Measurements from ENCODE around the gene FIGNL2.
"Not testable (repeated sequence)": the region's sequence is repeated elsewhere in the genome, so short reads cannot be mapped to it uniquely, and the experiment has no call there.

The FIGNL2 gene, protein sequence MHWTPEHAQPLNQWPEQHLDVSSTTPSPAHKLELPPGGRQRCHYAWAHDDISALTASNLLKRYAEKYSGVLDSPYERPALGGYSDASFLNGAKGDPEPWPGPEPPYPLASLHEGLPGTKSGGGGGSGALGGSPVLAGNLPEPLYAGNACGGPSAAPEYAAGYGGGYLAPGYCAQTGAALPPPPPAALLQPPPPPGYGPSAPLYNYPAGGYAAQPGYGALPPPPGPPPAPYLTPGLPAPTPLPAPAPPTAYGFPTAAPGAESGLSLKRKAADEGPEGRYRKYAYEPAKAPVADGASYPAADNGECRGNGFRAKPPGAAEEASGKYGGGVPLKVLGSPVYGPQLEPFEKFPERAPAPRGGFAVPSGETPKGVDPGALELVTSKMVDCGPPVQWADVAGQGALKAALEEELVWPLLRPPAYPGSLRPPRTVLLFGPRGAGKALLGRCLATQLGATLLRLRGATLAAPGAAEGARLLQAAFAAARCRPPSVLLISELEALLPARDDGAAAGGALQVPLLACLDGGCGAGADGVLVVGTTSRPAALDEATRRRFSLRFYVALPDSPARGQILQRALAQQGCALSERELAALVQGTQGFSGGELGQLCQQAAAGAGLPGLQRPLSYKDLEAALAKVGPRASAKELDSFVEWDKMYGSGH

DNA sequence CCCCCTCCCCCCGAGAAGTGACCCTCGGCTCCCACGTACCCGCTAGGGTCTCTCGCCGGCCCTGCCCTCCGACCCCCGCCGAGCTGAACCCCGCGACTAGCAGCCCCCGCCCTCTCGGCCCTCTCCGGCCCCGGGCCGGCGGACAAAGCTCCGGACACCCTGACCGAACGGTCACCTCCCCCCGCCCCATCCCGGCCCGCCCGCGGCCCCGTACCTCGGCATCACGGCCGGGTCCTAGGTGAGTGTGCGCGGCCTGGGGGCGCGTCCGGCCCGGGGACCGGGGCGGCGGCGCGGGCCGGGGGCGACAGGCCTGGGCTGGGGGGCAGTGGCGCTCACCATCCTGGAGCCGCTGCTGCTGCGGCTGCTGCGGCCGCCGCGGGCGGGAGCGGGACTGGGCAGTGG is at the start of gene FIGNL2:
TSS of gene FIGNL2 (minus strand) at position 393 of the 402 bp plus-strand sequence. CDS start 26,305 bp downstream, outside the sequence.
- no peak for DNase-seq (ENCODE audit: low spot score)

DNA sequence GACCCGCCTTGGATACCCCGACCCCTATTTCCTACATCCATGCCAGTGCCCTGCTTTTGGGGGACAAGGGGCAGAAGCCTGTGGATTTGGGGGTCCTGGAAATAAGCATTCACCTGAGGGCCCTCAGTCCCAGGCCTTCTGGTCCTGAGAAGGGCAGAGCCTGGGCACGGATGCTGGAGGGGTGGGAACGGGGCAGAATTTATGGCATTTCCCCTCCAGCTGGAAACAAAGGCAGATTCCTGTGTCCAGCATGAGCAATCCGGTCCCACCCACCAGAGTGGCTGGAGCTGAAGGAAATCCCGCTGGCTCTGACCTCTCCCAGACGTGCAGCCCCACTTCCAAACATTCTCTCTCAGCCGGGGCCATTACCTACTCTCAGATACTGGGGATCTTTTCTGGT is 48.7 kb upstream of the FIGNL2 start:
- no peak for DNase-seq (ENCODE audit: low spot score)

DNA sequence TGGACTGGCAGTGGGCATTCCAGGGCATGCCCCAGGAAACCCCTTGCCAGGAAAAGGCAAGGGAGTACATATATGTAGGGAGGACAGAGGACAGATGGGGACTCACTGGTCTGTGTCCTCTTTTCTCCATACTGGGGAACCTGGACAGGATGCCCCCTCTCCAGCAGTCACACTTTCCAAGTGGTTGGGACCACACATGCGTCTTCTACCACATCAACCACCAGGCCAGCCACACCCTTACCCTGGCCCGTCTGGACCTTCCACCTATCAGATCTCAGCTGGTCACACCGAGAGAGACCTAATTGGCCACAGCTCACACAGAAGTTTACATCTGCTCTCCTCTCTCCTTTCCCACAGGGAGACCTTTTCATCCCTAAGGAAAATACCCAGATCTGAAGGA is 47.7 kb upstream of the FIGNL2 start:
- no peak for DNase-seq (ENCODE audit: low spot score)

DNA sequence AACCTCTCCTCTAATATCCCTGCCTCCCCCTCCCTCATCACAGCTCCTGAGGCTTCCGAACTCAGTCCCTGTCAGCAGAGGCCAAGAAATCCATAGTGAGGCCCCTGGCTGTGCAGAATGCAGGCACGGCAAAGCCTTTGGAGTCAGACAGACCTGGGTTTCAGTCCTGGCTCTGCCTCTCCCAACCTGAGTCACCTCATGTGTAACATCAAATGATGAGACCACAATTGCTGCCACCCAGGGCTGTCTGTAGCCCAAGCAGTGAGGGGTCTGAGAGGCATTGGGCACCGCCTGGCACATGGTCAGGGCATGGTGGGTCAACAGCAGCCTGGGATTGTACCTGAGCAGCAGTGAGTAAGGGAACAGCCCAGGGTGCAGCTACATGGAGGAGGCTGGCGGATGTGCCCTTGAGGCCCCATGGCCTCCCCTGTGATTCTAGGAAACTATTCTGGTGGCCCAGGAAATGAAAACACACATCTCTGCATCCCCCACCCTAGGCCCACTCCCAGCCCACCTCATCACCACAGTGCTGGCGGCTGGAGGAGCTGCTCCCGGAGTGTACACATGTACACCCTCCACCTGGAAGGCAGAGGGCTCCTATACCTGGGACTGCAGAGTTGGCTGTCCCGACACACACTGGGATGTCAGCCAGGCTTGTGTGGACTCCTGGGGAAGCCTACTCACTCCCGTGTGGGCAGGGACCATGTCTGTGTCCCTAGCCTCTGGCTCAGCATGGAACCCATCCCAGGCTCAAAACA is 47.0 kb upstream of the FIGNL2 start:
- no peak for DNase-seq (ENCODE audit: low spot score)

DNA sequence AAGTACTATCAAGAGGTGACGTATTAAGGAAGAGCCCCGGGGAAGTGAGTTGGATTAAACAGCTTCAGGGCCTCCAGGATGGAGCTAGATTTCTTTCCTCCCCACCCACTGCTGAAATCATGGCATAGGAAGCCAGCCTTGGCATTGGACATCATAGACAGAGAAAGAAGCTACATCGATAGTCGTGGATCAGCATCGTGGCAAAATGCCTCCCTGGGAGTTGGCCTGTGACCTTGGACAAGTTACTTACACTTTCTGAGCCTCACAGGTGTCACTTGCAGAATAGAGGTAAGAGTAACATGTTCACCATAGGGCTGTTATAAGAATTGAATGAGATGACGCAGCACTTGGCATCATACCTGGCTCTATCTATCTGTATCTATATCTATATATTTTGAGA is 45.3 kb upstream of the FIGNL2 start:
- DNase-seq (ENCODE audit: low spot score), result no peak

DNA sequence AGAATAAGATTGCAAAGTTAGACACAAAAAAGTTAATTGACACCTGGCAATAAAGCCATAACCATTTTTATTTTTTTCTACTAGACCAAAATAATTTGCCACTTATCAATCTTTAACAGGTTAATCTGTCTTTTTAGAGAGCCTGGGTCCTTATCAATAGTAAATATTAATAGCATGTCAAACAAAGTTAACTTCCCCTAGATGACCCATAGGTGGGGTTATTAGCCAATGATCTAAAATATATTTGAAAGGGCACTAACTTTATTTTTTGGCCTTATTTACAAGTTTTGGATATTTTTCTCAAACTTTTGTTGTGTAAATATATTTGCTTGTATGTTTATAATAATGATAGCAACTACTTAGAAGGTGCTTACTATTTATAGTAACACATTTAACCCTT is 43.3 kb upstream of the FIGNL2 start:
- no peak for DNase-seq (ENCODE audit: low spot score)

DNA sequence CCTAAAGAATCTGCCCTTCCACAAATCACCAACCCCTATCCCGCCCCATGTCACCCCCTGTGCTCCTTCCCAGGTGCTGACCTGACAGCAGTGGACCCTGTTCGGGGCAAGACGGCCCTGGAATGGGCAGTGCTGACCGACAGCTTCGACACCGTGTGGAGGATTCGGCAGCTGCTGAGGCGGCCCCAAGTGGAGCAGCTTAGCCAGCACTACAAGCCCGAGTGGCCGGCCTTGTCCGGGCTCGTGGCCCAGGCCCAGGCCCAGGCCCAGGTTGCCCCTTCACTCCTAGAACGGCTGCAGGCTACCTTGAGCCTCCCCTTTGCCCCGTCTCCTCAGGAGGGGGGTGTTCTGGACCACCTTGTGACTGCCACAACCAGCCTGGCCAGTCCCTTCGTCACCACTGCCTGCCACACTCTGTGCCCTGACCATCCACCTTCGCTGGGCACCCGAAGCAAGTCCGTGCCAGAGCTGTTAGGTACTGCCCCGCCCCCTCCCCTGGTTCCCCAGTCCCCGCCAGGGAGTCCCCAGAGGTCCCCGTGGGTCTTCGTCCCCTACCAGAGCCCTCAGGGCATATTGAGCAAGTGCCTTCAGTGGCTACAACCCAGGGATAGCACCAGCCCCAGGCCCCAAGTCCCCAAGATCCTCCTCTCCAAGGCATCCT is 42.1 kb upstream of the FIGNL2 start:
- no peak for DNase-seq (ENCODE audit: low spot score)

DNA sequence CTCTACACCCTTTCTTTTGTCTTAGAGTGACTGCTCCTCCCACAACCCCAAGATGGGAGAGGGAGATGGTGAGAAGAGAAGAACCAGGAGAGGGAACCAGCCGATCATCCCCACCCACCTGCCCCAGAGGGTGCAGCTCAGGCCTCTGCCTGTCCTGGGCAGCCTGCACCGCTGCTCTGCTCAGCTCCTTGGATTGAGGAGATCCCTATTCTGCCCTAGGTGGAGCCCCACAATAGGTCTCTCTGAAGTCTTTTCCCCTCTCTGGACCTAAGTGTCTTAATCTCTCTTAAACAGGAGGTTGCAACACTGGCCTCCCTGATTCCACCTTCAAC is 41.6 kb upstream of the FIGNL2 start:
- no peak for DNase-seq (ENCODE audit: low spot score)

DNA sequence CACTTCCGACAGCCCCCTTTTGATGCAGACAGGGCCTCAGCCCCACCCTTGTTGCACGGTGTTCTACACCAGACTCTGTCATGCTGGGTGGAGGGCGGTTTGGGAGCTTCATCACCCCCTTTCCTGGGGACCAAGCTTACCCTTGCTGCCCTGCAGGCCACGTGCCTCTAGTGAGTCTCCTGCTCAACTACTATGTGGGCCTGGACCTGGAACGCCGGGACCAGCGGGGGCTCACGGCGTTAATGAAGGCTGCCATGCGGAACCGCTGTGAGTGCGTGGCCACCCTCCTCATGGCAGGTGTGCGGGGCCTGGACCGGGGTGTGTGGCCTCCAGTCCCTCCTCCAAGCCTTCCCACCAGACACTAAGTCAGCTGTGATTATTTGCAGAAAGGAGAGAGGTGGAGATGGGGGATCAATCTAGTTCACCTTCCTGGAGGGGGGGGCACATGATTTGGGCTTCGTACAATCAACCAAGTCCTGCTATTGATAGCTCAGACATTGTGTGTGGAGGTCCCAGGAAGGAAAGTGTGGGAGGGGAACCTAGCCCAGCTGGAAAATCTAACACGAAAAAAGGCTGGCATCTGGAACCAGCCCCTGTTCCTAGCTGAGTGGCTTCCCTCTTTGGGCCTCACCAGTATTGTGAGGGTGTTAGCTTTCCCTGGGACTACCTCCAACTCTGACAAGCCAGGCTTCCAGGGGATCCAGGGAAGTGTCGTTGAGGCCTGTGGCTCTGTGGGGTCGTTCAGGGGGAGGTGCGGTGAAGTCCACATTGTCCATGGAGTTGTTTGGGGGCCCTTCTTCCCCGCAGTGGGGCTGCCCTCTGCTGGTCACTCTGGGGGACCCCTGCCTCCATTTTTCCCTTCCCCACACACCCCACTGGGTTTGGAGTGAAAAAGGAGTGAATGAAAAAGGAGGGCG is 41.0 kb upstream of the FIGNL2 start:
- DNase-seq (ENCODE audit: low spot score), result no peak

DNA sequence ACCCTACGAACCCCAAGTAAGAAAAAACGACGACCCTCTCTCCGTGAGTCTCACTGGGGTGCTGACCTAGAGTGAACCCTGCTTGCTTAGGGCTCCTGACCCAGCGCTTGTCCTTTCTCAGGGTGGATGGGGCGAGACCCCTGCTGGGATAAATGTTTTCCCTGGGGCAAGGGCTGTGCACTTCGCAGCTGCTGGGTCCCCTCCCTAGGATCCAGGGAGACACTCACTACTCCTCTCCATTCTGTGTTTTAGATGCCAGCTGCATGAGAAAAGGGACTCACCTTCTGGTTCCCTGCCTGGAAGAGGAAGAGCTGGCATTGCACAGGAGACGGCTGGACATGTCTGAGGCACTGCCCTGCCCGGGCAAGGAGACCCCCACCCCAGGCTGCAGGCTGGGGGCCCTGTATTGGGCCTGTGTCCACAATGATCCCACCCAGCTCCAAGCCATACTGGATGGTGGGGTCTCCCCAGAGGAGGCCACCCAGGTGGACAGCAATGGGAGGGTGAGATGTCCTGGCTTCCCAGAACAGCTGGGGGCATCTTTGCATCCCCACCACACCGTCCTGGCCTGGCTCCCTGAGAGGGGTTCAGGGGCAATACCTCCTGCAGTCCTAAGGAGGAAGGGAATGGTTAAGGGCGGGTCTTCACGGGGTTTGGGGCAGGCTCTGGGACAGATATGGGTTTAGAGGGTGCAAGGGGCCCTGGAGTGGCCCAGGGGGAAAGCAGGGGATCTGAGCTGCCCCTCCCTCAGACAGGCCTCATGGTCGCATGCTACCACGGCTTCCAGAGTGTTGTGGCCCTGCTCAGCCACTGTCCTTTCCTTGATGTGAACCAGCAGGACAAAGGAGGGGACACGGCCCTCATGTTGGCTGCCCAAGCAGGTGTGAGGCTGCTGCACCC is 40.0 kb upstream of the FIGNL2 start:
- DNase-seq (ENCODE audit: low spot score), result no peak

DNA sequence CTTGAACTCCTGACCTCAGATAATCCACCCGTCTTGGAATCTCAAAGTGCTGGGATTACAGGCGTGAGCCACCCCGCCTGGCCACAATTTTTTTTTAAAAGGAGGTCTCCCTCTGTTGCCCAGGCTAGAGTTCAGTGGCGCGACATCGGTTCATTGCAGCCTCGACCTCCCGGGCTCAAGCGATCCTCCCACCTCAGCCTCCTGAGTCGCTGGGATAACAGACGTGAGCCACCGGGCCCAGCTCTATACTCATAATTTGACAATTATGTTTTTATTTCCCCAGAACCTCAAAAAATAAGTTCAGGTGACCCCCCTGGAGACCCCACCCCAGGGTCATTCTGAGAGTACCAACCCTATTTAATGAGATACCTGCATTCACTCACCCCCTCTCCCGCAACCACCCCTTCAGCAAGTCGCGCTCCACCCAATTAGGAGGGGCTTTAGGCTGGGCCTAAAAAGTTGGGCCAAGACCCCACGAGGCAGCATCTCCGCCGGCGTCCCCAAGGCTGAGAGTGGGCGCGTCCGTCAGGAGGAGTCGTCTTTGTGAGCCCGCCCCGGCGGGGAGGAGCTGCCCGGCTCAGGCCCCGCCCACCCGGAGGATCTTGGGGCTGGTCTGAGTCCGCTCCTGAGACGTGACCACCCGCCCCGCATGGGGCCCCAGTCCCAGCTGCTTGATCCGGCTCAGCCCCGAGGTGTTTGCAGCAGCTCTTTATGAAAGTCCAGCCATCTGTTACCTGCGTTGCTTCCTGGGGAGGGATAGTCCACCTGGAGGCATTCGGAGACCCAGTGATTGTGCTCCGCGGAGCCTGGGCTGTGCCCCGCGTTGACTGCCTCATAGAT is 39.2 kb upstream of the FIGNL2 start, which contains the start of gene ANKRD33:
TSS of gene ANKRD33 (plus strand) at position 628 of the 840 bp plus-strand sequence. CDS start at position 712, 84 bp downstream.
- DNase-seq (ENCODE audit: low spot score), result no peak

DNA sequence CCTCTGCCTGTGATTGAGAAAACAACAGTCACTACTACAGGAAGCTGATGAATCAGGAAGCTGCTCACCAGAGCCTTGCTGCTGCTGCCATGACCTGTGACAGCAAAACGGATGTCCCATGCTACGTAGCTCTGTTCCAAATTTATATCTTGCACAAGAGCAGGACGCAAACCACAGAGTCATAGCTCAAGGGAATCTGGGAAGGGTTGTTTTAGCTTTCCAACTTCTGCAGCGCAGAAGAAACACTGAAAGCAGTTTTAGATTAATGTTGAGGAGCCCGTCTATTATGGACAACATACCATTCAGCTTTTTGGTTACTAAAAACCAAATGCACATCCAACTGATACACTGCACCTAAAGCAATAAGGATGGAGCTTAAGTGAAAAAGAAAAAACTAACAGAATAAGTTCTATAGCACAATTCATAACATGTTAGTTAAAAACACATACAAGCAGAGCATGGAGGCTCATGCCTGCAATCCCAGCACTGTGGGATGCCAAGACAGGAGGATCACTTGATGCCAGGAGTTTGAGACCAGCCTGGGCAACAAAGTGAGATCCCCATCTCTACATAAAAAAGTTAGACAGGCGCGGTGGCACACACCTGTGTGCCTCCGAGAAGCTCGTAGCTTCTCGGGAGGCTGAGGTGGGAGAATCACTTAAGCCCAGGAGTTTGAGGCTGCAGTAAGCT is 37.6 kb upstream of the FIGNL2 start:
- DNase-seq (ENCODE audit: low spot score), result peak; percentile 78

DNA sequence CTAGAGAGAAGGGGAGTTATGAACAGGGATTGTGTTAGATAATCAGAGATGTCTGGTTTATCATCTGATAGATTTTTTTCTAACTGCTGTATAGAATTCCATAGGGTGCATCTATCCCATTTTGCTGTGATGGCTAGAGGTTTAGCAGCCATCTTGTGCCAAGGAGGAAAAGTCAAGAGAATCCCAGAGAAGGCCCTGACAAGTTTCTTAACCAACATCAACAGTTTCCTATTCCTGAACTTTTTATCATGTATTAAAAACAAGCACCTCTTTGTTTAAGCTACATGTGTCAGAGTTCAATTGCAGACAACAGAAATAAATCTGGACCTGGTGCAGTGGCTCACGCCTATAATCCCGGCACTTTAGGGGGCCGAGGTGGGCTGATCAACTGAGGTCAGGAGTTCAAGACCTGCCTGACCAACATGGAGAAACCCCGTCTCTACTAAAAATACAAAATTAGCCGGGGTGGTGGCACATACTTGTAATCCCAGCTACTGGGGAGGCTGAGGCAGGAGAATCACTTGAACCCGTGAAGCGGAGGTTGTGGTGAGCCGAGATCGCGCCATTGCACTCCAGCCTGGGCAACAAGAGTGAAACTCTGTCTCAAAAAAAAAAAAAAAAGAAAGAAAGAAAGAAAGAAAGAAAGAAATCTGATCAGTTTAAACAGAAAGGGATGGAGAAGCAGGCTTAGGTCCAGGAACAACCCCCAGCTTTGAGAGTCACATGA is 36.9 kb upstream of the FIGNL2 start:
- DNase-seq (ENCODE audit: low spot score), result not testable (repeated sequence)

DNA sequence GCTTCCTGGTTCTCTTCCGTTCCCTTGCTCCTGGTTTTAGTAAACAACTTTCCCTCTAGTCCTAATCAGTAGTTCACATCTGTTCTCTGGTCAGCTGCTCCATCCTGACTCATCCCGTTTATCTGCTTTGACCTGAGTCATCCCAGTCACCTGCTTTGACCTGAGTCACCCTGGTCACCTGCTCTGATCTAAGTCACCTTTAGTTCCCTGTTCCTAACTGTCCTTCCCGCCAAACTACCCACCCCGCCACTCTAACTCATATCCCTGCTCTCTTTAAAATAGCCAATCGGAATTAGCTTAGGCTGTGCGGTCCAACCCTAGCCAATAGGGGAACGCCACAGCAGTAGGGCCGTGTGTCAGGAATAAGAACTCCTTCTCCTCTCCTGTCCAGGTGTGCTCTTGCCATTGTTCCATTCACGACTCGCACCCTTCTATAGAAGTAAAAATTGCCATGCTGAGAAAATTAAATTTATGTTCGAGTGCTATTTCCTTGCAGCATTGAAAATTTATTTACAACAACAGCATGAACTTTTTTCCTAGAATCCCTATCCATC is 36.2 kb upstream of the FIGNL2 start:
- no peak for DNase-seq (ENCODE audit: low spot score)

DNA sequence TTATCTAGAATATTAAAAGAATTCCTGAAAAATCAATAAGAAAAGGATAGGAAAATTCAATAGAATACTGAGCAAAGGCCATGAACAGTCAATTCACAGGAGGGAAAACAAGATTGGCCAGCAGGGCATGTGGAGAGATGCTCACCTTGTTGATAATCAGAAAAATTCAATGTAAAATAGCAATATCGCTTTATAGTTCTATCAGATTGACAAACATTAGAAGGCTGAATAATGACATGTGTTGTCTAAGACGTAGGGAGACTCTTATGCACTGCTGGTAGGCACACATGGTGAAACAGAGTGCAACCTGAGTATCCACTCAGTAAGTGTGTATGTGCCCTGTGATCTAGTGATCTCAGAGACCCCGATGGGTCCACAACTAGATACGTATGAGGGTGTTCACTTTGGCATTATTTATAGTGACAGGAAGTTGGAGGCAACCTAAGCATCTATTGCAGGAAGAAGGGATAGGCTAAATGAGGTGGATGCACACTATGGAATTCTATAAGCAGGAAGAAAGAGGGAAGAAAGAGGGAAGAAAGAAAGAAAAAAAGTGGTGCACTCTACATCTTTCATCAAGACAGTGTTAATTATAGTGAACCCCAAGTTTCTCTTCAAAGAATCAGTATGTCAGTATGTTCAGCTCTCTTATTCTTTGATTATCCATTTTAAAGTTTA is 35.6 kb upstream of the FIGNL2 start:
- DNase-seq (ENCODE audit: low spot score), result no peak

DNA sequence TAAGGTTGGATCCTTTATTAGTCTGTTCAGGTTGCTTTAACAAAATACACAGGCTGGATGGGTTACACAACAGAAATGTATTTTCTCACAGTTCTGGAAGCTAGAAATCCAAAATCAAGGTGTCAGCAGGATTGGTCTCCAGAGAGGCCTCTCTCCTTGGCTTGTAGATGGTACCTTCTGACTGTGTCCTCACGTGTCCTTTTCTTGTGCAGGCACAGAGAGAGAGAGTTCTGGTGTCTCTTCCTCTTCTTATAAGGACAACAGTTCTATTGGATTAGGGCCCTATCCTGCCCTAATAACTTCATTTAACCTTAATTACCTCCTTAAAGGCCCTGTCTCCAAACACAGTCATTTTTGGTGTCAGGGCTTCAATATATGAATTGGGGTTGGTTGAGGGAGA is 34.8 kb upstream of the FIGNL2 start:
- DNase-seq (ENCODE audit: low spot score), result no peak

DNA sequence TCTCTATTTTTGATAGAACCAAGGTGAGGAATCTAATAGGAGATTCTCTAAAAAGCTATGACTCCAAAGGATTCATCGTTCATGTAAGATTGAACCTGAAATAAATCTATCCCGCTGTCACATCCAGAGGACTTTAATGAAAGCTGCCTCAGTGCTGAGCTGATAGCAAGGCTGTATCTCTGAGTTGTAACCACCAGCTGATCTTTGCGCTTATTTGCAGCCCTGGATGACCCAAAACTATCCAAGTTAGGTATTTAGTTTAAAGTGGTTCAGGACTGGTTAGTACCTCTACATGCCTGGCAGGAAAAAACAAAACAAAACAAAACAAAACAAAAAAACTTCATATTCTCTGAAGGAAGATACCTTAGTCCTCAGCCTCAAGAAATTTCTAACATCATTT is 30.6 kb upstream of the FIGNL2 start:
- DNase-seq (ENCODE audit: low spot score), result no peak
